Measurements from ENCODE around the gene SRC. TPM values are rescaled to one million over a fixed set of nuclear protein-coding genes. Genes with fewer than 3 reads are reported as not detected.

SRC gene
- total and polyA plus RNA-seq, 8 donors, result 21.3 to 78.4 (median 36.8) TPM

DNA sequence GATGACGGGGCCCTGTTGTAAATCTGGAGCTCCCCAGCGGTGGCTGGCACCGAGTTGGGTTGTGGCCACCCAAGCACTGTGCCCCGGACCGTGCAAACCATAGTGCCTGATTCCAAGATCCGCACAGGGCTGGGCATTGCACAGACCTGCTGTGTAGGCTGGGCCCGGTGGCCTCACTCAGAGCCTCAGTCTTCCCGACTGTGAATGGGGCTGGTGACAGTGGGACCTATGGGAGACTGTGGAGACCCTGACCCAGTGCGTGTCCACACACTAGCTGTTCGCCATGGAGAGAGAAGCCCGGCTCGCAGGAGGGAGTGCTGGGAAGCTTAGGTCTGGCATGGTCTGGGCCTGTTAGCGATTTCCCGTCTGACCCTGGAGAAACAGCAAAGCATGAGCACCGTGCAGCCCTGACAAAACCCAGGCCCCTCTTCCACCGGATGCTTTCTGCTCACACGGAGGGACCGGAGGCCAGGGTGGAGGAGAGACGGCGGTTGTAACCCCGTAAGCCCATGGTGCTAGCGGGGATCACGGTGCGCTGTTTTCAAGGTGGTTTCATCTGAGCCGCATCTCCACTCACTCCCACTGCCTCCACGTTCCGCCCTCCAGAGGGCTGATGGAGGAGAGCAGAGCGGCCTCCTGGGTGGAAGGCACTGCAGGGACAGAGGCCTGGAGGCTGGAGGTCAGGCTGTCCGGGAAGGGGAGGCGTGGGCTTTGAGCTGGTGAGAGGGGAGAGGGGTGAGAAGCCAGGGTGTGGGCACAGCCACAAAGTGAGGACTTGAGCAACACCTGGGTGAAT, 52.2 kb downstream of the SRC start:
- 92 to 93% methylated on average over 30 of the region's 30 CpGs for WGBS, 2 donors
- ATAC-seq, result no peak
- peak in 1 of 6 donors; percentile 34 for DNase-seq
- Histone ChIP-seq H3K9me3 (no peaks in the 10 kb centered on the region), H3K36me3 (peaks cover 0 to 24% (median 6%) of the 10 kb centered on the region in 3 donors), H3K4me3 (no peak overlapping the region), H3K27ac (no peak overlapping the region), H3K4me1 (no peaks in the 10 kb centered on the region), H3K27me3 (no peaks in the 10 kb centered on the region)
- no peak for FAIRE-seq
- TF ChIP-seq, protein P1, sequence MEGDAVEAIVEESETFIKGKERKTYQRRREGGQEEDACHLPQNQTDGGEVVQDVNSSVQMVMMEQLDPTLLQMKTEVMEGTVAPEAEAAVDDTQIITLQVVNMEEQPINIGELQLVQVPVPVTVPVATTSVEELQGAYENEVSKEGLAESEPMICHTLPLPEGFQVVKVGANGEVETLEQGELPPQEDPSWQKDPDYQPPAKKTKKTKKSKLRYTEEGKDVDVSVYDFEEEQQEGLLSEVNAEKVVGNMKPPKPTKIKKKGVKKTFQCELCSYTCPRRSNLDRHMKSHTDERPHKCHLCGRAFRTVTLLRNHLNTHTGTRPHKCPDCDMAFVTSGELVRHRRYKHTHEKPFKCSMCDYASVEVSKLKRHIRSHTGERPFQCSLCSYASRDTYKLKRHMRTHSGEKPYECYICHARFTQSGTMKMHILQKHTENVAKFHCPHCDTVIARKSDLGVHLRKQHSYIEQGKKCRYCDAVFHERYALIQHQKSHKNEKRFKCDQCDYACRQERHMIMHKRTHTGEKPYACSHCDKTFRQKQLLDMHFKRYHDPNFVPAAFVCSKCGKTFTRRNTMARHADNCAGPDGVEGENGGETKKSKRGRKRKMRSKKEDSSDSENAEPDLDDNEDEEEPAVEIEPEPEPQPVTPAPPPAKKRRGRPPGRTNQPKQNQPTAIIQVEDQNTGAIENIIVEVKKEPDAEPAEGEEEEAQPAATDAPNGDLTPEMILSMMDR (IDR thresholded peaks at IDR 0.05), result no peak
- intact Hi-C loops (cut with DNase I), result loop anchor here in 1 of 3 donors (10.0 kb wide), 1 partner anchor 127 kb away; the partner anchor contains the start of genes BLCAP and NNAT

DNA sequence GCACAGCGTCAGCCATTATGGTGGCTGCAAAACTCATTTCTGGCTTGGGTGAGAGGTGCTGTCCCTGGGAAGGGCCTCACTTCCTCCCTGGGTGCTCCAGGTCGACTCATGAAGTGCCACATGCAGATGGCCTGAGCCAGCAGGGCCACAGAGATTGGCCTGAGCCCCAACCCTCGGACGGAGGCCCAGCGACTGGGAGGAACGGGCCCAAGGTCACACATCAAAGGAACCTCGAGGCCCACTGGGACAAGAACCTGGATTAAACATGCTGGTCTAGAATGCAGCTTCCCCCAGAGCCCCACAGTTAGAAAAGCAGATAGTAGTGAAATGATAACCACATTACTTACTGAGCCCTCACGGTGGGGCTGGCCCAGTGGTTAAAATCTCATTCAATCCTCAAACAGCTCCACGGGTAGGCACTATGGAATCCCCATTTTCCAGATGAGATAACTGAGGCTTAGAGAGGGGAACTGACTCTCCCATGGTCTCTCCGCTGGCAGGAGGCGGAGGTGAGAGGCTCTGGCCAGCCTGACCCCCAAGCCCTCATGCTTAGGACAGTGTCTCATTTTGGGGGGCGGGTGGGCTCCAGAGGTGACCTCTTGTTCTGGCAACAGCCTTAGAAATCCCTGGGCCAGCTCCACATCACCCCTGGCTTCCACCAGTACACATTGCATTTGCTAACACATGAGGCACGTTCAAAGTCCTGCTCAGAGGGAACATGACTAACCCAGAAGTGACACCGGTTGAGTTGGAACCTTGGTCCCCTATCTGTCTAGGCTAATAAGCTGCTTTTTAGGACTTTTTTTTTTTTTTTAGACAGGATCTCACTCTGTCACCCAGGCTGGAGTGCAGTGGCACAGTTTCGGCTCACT, 53.0 kb downstream of the SRC start:
- no peak overlapping the region for H3K27ac ChIP-seq
- no peaks in the 10 kb centered on the region for H3K4me1 ChIP-seq
- FAIRE-seq, result no peak
- peak in 1 of 6 donors; percentile 43 for DNase-seq
- no peak overlapping the region for H3K4me3 ChIP-seq
- TF ChIP-seq, protein P1 (IDR thresholded peaks at IDR 0.05), result no peak
- H3K27me3 ChIP-seq, result no peaks in the 10 kb centered on the region
- H3K36me3 ChIP-seq, result peaks cover 0 to 25% (median 6%) of the 10 kb centered on the region in 3 donors
- H3K9me3 ChIP-seq, result no peaks in the 10 kb centered on the region
- ATAC-seq, result no peak
- intact Hi-C loops (cut with DNase I), result loop anchor here in 1 of 3 donors (10.0 kb wide), 1 partner anchor 126 kb away; the partner anchor contains the start of genes BLCAP and NNAT
- 72 to 73% methylated on average over 15 of the region's 15 CpGs for WGBS, 2 donors

DNA sequence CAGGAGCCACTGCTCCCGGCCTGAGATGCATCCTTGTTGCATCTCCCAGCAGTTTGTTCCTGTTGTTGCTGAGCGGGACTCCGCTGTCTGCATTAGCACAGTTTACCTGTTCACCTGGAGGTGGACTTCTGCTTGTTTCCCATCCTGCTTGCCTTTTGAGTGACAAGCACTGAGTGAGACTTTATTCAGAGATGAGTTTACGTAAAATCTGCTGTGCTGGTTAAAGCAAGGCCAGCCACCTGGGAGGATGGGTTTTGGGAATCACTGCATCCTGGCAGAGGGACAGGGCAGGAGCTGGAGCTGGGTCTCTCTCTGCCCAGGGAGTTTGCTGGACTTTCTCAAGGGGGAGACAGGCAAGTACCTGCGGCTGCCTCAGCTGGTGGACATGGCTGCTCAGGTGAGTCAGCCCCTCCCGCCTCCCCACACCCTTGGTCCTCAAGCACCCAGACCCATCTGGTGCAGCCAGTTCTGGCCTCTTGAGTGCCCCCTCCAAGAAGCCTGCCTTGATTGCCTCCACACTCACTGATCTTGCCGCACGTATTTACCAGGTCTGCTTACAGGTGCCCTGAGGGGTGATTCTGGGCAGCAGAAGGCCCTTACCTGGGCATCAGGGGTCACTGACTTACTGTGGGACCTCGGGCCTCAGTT, 55.5 kb downstream of the SRC start:
- FAIRE-seq (no peak), ATAC-seq (no peak), DNase-seq (no peak)
- Histone ChIP-seq H3K27me3 (no peaks in the 10 kb centered on the region), H3K4me1 (no peaks in the 10 kb centered on the region), H3K36me3 (peaks cover 0 to 27% (median 6%) of the 10 kb centered on the region in 3 donors), H3K9me3 (no peaks in the 10 kb centered on the region), H3K27ac (no peak overlapping the region), H3K4me3 (no peak overlapping the region)
- intact Hi-C loops (cut with DNase I), result loop anchor here in 1 of 3 donors (10.0 kb wide), 1 partner anchor 93 kb away; no protein-coding TSS in a partner anchor
- TF ChIP-seq, protein P1 (IDR thresholded peaks at IDR 0.05), result no peak
- 92 to 94% methylated on average over 9 of the region's 9 CpGs for WGBS, 2 donors

DNA sequence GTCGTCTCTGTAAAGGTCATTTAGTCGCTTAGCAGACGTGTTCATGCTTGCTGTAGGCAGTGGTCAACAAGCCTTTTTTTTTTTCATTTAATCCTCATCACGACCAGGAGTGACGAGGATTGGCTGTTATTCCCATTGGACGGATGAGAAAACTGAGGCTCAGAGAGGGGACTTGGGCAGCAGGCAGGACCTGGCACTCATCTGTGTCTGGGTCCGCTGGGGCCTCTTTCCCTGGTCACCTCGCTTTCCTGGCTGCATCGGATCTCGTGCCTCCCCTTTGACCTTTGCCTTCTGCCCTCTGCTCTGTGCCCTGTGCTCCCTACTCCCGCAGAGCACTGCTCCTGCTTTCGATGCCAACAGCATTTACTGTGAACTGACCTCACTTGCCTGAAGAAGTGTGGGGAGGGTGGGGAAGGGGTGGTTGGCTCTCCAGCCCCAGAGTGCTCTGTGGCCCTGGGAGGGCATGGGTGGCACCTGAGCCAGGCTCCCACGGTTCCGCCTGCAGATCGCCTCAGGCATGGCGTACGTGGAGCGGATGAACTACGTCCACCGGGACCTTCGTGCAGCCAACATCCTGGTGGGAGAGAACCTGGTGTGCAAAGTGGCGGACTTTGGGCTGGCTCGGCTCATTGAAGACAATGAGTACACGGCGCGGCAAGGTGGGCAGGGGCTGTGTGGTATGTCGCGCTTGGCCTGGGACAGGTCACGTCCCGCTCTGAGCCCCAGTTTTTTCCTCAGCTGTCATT, 56.2 kb downstream of the SRC start:
- 87 to 91% methylated on average over 30 of the region's 30 CpGs for WGBS, 2 donors
- Histone ChIP-seq H3K27me3 (no peaks in the 10 kb centered on the region), H3K4me1 (peaks cover 0 to 5% (median 0%) of the 10 kb centered on the region in 3 donors), H3K4me3 (no peak overlapping the region), H3K9me3 (no peaks in the 10 kb centered on the region), H3K27ac (no peak overlapping the region), H3K36me3 (peaks cover 0 to 26% (median 6%) of the 10 kb centered on the region in 3 donors)
- TF ChIP-seq, protein P1 (IDR thresholded peaks at IDR 0.05), result no peak
- ATAC-seq, result no peak
- intact Hi-C loops (cut with DNase I), result loop anchor here in 1 of 3 donors (10.0 kb wide), 1 partner anchor 93 kb away; no protein-coding TSS in a partner anchor
- DNase-seq, result peak in 1 of 6 donors; percentile 28
- no peak for FAIRE-seq

Data from pancreas (tissue), 10 donors.